K562 (cell line): ENCODE results near the gene ATP6V1G2. TPM values are rescaled to one million over a fixed set of nuclear protein-coding genes. Genes with fewer than 3 reads are reported as not detected.

Source experiments
- BHLHE40 ChIP-seq: IDR thresholded peaks from 2 replicates; pipeline ENCODE4 v1.6.1; 2011; ENCODE audit warnings: low read length, improper control_type of control experiment
- FOS ChIP-seq: IDR thresholded peaks from 3 replicates; pipeline ENCODE4 v1.6.1; 2011; ENCODE audit not compliant: insufficient read length; ENCODE audit errors: extremely low read depth
- FOXJ3 ChIP-seq: sonication (generic); formaldehyde crosslinking; IDR thresholded peaks from 2 replicates; pipeline ENCODE4 v1.4.0; 2020; ENCODE audit warnings: mild to moderate bottlenecking, missing genetic modification reagents
- HDAC2 ChIP-seq: fragments of 450-650 bp; IDR thresholded peaks from 2 replicates; pipeline ENCODE4 v1.6.1; 2016; ENCODE audit warnings: mild to moderate bottlenecking
- PHF21A ChIP-seq: fragments of 450-650 bp; IDR thresholded peaks from 2 replicates; pipeline ENCODE4 v1.6.1; 2017; ENCODE audit warnings: low read depth, borderline replicate concordance
- POLR2H ChIP-seq: IDR thresholded peaks from 2 replicates; pipeline ENCODE4 v1.6.1; 2016; ENCODE audit warnings: missing genetic modification characterization, low read depth, mild to moderate bottlenecking, control low read depth, missing compliant biosample characterization, moderate library complexity
- RBM34 ChIP-seq: fragments of 200-400 bp; formaldehyde crosslinking; IDR thresholded peaks from 2 replicates; pipeline ENCODE4 v1.6.1; 2018; ENCODE audit warnings: low read length, borderline replicate concordance; ENCODE audit not compliant: insufficient read depth
- RCOR1 ChIP-seq, 2 experiments: IDR thresholded peaks; 2 replicates each; pipeline ENCODE4 v1.6.1; 2012; ENCODE audit warnings: low read depth in 2 of 2, low read length in 2 of 2, borderline replicate concordance in 1 of 2, improper control_type of control experiment in 1 of 2
- SMAD4 ChIP-seq: fragments of 250-450 bp; sonication (Bioruptor Pico); conservative IDR thresholded peaks from 2 replicates; pipeline ENCODE4 v1.8.0; 2021; ENCODE audit warnings: inconsistent platforms, mild to moderate bottlenecking, moderate library complexity
- TAF15 ChIP-seq: fragments of 200-400 bp; formaldehyde crosslinking; IDR thresholded peaks from 2 replicates; pipeline ENCODE4 v1.6.1; 2017; ENCODE audit warnings: mild to moderate bottlenecking, low read depth, low read length, moderate library complexity
- TCFL5 ChIP-seq: fragments of 250-450 bp; sonication (Bioruptor Pico); conservative IDR thresholded peaks from 2 replicates; pipeline ENCODE4 v1.6.1; 2021; ENCODE audit warnings: mild to moderate bottlenecking, moderate library complexity, matching md5 sums
- U2AF1 ChIP-seq: fragments of 200-400 bp; formaldehyde crosslinking; optimal IDR thresholded peaks from 2 replicates; pipeline ENCODE3; 2017; ENCODE audit warnings: mild to moderate bottlenecking, low read depth, low read length, moderate library complexity
- ZFP36 ChIP-seq: fragments of 150-350 bp; IDR thresholded peaks from 2 replicates; pipeline ENCODE4 v1.6.1; 2018; ENCODE audit warnings: low read length, low read depth; ENCODE audit not compliant: partially characterized antibody
- ZNF3 ChIP-seq: fragments of 250-450 bp; sonication (Bioruptor Pico); IDR thresholded peaks from 2 replicates; pipeline ENCODE4 v1.5.0; 2021; ENCODE audit warnings: mild to moderate bottlenecking, moderate library complexity
- ZNF431 ChIP-seq: sonication (generic); formaldehyde crosslinking; IDR thresholded peaks from 2 replicates; pipeline ENCODE4 v1.8.0; 2022; ENCODE audit warnings: mild to moderate bottlenecking, missing genetic modification reagents
- ZNF551 ChIP-seq: fragments of 250-450 bp; sonication (Bioruptor Pico); IDR thresholded peaks from 2 replicates; pipeline ENCODE4 v1.5.0; 2021; ENCODE audit warnings: mild to moderate bottlenecking, moderate library complexity
- ZNF695 ChIP-seq: fragments of 450-650 bp; formaldehyde crosslinking; IDR thresholded peaks from 2 replicates; pipeline ENCODE4 v1.4.0; 2020; ENCODE audit warnings: mild to moderate bottlenecking, moderate library complexity
- ZNF79 ChIP-seq: fragments of 250-450 bp; sonication (Bioruptor Pico); IDR thresholded peaks from 2 replicates; pipeline ENCODE4 v1.4.0; 2020; ENCODE audit warnings: low read depth, mild to moderate bottlenecking, moderate library complexity
- polyA plus RNA-seq, 8 experiments: library from polyadenylated mRNA; depleted of rRNA in 4 of 8; stranded (reverse) in 5 of 8; unstranded in 3 of 8; fragments of >200 nt; fragmentation: Nextera tagmentation in 2 of 8; fragmentation: Illumina TruSeq in 1 of 8; extraction: Ambion mirVana in 2 of 8; extraction: Trizol in 1 of 8; gene quantifications; 2 replicates each; pipeline versions ENCODE4 v1.2.1 to v1.2.3, GENCODE V29; 2011 to 2014; ENCODE audit warnings: inconsistent platforms in 1 of 8, missing spikeins in 1 of 8
- total RNA-seq, 7 experiments: library from RNA; depleted of rRNA in 6 of 7; stranded (reverse); fragments of >200 nt in 6 of 7; fragmentation: Illumina TruSeq in 2 of 7; extraction: Trizol in 2 of 7; gene quantifications; 2 replicates each; pipeline versions ENCODE4 v1.2.1 to v1.2.3, GENCODE V29; 2011 to 2021; ENCODE audit warnings: low replicate concordance in 1 of 7
- TF ChIP-seq, protein P1 (sequence below), 3 experiments: fragments of 200-800 bp in 1 of 3; sonication (Bioruptor generic) in 1 of 3; sonication (generic) in 1 of 3; formaldehyde crosslinking in 1 of 3; IDR thresholded peaks; 2 replicates each; pipeline versions ENCODE4 v1.6.1 to v1.8.0; 2016 to 2022; ENCODE audit warnings: mild to moderate bottlenecking in 2 of 3, missing compliant biosample characterization in 2 of 3, missing genetic modification characterization in 2 of 3, missing genetic modification reagents in 1 of 3
- TF ChIP-seq, protein P2 (sequence below): fragments of 250-450 bp; sonication (Bioruptor Pico); IDR thresholded peaks from 2 replicates; pipeline ENCODE4 v1.5.0; 2020; ENCODE audit warnings: mild to moderate bottlenecking
- TF ChIP-seq, protein P3 (sequence below): IDR thresholded peaks from 2 replicates; pipeline ENCODE4 v1.6.1; 2014; ENCODE audit warnings: antibody characterized with exemption
- TF ChIP-seq, protein P4 (sequence below): conservative IDR thresholded peaks from 2 replicates; pipeline ENCODE4 v1.6.1; 2011; ENCODE audit warnings: low read depth, mild to moderate bottlenecking, low read length; ENCODE audit not compliant: control insufficient read depth
- TF ChIP-seq, protein P5 (sequence below): fragments of 250-450 bp; sonication (Bioruptor Pico); IDR thresholded peaks from 2 replicates; pipeline ENCODE4 v1.9.0; 2021; ENCODE audit warnings: mild to moderate bottlenecking

ATP6V1G2 gene
- total and polyA plus RNA-seq, 9 of the 15 experiments (the other 6 are each of a cell fraction or from before 2014, with no cell fraction given), result 0.14 to 1.5 (median 0.33) TPM

- TF ChIP-seq, protein P1, sequence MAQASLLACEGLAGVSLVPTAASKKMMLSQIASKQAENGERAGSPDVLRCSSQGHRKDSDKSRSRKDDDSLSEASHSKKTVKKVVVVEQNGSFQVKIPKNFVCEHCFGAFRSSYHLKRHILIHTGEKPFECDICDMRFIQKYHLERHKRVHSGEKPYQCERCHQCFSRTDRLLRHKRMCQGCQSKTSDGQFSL (CRISPR knock-in tag; IDR thresholded peaks at IDR 0.05), result peak; percentile 53; the same call in 1 of the 2 replicates
- TF ChIP-seq, protein P1 (tag; IDR thresholded peaks at IDR 0.05), result no peak; a peak in 1 of 4 replicates
- TF ChIP-seq POLR2H (tag), result no peak
- TF ChIP-seq SMAD4 (CRISPR knock-in tag), result peak; percentile 76
- no peak for TF ChIP-seq U2AF1
- TF ChIP-seq, protein P2, sequence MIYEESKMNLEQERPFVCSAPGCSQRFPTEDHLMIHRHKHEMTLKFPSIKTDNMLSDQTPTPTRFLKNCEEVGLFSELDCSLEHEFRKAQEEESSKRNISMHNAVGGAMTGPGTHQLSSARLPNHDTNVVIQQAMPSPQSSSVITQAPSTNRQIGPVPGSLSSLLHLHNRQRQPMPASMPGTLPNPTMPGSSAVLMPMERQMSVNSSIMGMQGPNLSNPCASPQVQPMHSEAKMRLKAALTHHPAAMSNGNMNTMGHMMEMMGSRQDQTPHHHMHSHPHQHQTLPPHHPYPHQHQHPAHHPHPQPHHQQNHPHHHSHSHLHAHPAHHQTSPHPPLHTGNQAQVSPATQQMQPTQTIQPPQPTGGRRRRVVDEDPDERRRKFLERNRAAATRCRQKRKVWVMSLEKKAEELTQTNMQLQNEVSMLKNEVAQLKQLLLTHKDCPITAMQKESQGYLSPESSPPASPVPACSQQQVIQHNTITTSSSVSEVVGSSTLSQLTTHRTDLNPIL (CRISPR knock-in tag), result no peak
- TF ChIP-seq ZNF431 (CRISPR knock-in tag), result no peak
- TF ChIP-seq FOS, result no peak
- TF ChIP-seq, protein P3, sequence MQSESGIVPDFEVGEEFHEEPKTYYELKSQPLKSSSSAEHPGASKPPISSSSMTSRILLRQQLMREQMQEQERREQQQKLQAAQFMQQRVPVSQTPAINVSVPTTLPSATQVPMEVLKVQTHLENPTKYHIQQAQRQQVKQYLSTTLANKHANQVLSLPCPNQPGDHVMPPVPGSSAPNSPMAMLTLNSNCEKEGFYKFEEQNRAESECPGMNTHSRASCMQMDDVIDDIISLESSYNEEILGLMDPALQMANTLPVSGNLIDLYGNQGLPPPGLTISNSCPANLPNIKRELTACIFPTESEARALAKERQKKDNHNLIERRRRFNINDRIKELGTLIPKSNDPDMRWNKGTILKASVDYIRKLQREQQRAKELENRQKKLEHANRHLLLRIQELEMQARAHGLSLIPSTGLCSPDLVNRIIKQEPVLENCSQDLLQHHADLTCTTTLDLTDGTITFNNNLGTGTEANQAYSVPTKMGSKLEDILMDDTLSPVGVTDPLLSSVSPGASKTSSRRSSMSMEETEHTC, result no peak
- TF ChIP-seq ZNF551 (CRISPR knock-in tag), result 0 out of 2 replicates have a peak, but pooled peaks have one; percentile 64
- no peak for TF ChIP-seq FOXJ3
- TF ChIP-seq BHLHE40, result no peak; the same call in 1 of the 2 replicates
- TF ChIP-seq RBM34, result no peak
- TF ChIP-seq PHF21A, result peak; percentile 59; the same call in 1 of the 2 replicates
- TF ChIP-seq ZNF3, result no peak
- TF ChIP-seq RCOR1 (IDR thresholded peaks at IDR 0.05; ENCODE audit: borderline replicate concordance in 1 of 2, low read depth in 2 of 2, low read length in 2 of 2), result peak in 1 of 2 experiments; percentile 81; a peak in 2 of 4 replicates
- no peak for TF ChIP-seq TAF15
- TF ChIP-seq, protein P4, sequence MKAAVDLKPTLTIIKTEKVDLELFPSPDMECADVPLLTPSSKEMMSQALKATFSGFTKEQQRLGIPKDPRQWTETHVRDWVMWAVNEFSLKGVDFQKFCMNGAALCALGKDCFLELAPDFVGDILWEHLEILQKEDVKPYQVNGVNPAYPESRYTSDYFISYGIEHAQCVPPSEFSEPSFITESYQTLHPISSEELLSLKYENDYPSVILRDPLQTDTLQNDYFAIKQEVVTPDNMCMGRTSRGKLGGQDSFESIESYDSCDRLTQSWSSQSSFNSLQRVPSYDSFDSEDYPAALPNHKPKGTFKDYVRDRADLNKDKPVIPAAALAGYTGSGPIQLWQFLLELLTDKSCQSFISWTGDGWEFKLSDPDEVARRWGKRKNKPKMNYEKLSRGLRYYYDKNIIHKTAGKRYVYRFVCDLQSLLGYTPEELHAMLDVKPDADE, result peak; percentile 99
- TF ChIP-seq ZFP36, result peak; percentile 33
- TF ChIP-seq ZNF79, result no peak
- no peak for TF ChIP-seq TCFL5
- TF ChIP-seq, protein P5, sequence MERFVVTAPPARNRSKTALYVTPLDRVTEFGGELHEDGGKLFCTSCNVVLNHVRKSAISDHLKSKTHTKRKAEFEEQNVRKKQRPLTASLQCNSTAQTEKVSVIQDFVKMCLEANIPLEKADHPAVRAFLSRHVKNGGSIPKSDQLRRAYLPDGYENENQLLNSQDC (CRISPR knock-in tag), result no peak
- peak; percentile 87 for TF ChIP-seq HDAC2
- no peak for TF ChIP-seq ZNF695 (CRISPR knock-in tag)
Observed at GRCh38 chr6:31546958-31547726, 734 bp upstream of the ATP6V1G2 start, which contains the start of gene NFKBIL1 (continued).
